Hepatocyte (in vitro differentiated cells): ENCODE results near the gene KIF2A.

ENCODE experiments used
- CTCF ChIP-seq: fragments of 200-600 bp; sonication (generic); IDR thresholded peaks from 2 replicates; pipeline ENCODE4 v1.5.1; 2016; ENCODE audit warnings: antibody characterized with exemption, mild to moderate bottlenecking; ENCODE audit not compliant: poor library complexity
- EZH2 ChIP-seq: fragments of 200-600 bp; sonication (generic); IDR thresholded peaks from 2 replicates; pipeline ENCODE4 v1.6.1; 2016; ENCODE audit warnings: antibody characterized with exemption, mild to moderate bottlenecking, borderline replicate concordance

- no peak for TF ChIP-seq CTCF
- no peak for TF ChIP-seq EZH2
Measured at GRCh38 chr5:62312674-62313073, 6.7 kb downstream of the KIF2A start.
